Stimulated activated CD8-positive, alpha-beta memory T cell treated with anti-CD3 and anti-CD28 coated beads, Interleukin-4, amount 100 ng/mL, for 24 hours (primary cell): ENCODE data around the gene MAP4K4.

Experiments
- DNase-seq: peaks from one replicate; pipeline ENCODE4 v3.0.0-alpha.2; 2020; ENCODE audit warnings: low read depth

MAP4K4 gene

GRCh38 chr2:101692766-101693165 lies 4.7 kb upstream of the MAP4K4 start:
- no peak for DNase-seq

DNA sequence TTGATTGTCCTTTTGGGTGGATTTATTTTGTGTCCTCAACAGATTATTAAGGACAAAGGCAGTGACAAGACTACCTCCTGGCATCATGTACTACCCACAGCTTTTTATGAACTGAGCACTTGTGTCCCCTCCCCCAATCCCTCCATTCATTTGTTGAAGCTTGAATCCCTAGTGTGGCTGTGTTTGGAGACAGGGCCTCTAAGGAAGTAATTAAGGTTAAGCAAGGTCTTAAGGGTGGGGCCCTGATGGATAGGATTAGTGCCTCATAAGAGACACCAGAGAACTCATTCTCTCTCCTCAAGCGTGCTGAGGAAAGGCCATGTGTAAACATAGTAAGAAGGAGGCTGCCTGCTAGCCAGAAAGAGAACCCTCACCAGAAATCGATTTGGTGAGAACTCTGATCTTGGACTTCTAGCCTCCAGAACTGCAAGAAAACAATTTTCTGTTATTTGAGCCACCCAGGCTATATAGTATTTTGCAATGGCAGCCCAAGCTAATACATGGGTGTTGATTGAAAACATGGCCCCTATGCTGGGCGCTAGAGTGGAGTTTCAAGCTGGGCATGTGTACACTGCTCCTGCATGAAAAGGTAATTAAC lies 3.4 kb upstream of the MAP4K4 start:
- DNase-seq = no peak

- no peak for DNase-seq
Measured at GRCh38 chr2:101696272-101697123, 1.0 kb upstream of the MAP4K4 start.

GRCh38 chr2:101698014-101698843 lies 722 bp downstream of the MAP4K4 start:
- no peak for DNase-seq

GRCh38 chr2:101698844-101699754 lies 1.6 kb downstream of the MAP4K4 start:
- no peak for DNase-seq

DNA sequence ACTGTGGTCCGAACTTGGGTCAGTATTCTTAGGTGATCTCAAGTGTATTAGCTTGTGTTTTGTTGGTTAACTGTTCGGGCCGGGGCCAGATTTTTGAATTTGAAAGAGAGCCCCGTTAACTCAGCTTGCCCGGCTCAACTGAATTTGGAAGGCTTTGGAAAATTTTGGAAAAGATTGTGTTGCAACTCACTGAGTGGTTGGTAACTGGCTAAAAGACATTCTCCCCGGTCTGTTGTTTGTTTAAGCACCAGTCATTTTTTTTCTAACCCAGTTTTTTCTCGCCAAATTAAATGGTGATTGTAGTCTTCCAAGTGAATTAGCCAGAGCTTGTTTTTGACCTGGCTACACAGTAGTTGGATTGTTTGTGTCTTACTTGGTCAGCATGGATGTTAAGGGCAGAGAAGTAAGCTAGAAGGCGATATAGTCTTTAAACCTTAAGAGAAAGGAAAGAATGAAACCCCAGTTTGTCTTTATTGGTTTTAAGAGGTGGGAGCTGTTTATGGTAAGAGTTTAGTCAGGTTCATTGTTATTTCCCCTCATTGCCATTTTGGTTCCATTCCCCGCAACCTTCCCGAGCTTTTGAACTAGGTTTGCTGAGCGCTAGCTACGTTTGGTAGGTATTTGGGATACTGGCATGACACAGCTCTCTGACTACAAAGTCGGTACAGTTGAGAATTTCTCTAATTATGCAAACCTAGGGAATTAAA lies 2.4 kb downstream of the MAP4K4 start:
- DNase-seq = no peak

- no peak for DNase-seq
Measured at GRCh38 chr2:101704046-101704466, 6.5 kb downstream of the MAP4K4 start.

DNA sequence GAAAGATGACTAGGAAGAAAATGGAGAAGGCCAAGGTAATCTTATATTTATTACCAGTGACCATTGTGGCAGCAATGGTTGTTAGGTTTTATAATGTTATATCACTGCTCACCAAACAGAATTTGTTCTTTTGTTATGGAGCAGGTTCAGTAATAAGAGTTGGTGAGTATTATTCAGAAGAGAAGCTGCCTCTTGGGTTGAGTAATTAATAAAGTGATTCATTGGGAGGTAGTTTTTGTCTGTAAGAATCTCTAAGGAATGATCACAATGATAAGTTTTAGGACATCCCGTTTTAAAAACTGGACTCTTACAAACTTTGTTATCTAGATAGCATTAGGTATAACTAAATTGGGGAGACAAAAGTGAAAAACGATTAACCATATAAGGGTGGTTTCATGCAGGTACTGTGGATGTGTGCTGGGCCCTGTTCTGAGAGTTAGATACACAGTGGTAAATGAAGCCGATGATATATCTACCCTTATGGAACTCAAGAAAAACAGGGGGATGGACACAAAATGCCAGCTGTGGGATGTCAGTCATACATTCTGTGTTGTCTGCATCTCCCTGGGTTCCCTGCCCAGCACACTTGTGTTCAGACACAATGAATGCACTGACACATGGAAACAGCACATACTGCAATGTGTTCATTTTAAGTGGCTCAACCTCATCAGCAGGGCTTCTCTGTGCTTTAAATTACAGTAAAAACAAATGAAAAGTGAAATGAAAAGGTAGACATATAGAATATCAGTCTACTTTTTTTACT lies 7.5 kb downstream of the MAP4K4 start:
- DNase-seq = no peak

DNA sequence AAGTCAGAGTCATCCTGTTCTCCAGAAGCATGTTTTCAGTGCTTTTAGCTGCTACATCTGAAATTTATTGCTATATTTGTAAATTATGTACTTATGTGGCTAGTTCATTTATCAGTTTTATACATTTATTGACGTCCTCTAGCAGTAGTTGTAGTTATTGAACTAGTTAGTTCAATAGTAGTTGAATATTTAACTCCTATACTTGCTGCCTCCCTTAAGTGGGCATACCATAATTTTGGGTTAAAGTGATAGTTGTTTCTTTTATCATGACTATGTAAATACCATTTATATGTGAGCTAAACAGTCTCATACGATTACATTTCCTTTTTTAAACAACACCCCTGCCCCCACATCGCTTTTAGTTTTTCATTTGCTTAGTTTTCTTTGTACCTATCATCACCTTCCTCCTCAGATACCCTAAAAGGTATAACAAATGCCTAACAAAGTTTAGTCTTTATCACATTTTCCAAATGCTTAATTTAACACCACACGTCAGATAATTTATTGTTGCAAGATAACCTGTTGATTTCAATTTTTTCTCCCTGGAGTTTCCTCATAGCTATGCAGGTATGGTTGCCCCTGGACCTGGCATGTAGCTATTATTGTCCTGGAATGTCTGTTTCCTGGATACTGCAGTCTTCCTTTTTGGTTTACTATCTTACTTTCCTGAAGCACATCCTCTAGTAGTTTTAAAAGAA lies 8.8 kb downstream of the MAP4K4 start:
- DNase-seq = no peak

DNA sequence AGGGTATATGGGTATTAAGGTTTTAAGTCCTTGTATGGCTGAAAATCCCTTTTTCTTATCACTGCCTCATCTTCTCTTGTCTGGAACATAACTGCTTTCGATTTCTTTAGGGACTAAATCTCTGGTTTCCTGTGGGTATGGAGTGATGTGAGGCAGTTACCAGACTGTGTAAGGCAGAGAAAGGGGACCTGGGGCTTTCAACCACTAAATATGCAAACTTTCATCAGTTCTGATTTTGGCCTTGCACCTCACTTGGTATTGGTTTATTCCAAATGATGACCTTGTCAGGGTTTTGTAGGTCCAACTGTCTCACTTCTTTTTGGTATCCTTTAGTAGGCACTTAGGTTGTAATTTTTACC lies 9.3 kb downstream of the MAP4K4 start:
- DNase-seq = no peak

GRCh38 chr2:101710036-101710435 lies 12.5 kb downstream of the MAP4K4 start:
- no peak for DNase-seq

DNA sequence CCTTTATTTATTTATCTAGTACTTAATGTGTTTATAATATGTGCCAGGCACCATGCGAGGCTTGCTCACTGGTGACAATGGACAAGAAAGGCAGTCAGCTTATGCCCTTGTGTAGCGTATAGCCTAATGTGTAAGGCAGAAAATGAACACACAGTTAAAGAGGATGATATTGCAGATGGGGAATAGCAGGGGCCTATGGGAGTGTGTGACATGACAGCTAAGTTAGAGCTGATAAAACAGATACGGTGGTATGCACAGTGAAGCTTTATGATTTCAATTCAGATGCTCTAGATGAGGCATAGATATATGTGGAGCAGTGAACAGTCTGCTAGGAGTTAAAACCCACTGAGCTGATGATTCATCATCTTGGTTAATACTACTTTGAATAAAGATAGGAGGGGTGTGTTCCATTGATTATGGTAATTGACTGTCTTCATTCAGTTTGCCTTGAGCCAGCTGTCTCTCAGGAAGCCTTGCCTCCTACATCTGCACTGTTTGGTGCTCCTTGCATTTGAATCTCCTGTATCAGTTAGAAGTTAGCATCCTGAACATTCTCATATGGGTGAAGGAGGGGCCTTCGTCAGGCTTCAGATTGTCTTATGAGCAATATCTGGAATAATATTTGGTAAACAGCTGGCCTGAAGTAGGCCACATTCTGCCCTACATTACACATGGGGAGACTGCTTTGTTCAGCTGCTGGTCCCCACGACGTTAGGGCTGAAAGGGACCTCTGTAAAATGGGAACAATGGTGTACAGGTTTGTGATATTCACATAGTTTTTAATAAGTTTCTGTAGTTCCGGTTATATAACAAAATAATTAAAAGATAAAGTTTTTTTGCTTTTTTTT lies 13.2 kb downstream of the MAP4K4 start:
- DNase-seq = no peak

- DNase-seq = no peak
Measured at GRCh38 chr2:101714118-101714517, 16.6 kb downstream of the MAP4K4 start.

DNA sequence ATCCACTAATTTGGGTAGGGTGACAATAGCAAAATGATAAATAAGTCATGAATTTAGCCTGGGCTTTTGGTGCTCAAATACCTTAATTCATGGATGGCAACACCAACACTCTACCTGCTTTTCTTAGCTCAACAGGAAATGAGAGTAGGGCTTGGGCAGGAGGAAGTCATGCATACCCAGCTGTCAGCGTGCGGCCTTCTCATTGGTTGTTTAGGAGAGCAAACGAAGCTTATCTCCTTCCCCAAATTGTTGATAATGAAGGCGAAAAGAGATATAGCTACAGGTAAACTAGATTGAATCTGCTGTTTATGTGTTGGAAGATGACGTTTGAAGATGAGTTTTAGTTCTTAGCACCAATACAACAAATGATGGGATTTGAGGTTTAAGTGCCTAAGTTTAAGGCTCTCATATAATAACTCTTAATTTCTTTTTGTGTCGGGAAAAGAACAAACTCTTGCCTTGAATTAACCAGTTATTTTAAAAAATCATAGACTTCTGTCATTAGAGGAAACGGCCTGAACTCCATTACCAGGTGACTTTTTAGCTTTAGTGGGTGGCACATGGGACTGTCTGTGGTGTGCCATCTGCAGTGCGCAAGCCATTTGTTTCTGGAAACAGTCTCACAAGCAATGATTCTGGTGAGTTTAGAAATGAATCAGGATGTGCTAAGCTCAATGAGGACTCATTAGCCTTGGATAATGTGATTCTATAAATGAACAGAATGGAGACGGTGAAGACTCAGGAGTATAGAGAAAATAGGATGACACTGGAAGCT lies 19.8 kb downstream of the MAP4K4 start:
- DNase-seq = no peak

DNA sequence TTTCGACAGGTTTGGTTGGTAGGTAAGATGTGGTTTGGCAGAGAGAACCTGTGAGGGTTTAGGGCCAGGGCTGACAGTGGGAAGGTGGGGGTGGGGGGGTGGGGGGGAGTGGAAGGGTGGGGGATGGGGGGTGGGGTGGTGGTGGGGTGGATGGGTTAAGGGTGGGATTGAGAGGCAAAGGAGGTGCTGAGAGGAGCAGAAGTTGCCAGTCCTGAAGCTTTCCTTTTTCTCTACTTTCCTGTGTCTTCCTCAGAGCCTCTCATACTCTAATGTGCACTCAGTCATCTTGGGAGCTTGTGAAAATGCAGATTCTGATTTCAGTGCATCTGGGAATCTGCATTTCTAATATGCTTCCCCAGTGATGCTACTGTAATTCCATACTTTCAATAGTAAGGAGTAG lies 21.0 kb downstream of the MAP4K4 start:
- no peak for DNase-seq

- no peak for DNase-seq
Measured at GRCh38 chr2:101718993-101719571, 21.6 kb downstream of the MAP4K4 start.

DNA sequence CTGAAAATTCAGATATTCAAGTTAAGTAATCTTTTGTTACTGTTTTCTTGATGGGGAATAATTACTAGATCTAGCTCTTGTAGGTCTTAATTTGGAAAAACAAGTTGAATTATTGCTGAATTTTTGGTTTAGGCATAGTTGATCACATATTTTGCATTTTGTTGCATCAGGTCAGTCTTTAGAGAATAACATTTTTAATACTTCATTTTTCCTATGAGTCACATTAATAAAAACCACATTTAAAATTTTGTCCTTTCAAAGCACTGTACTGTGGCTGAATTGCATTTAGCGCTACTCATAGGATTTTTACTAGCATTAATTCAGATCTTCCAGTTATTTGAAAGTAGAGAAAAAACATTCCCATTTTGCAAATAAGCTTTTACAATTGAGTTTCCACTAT lies 23.2 kb downstream of the MAP4K4 start:
- no peak for DNase-seq

- DNase-seq = no peak
Measured at GRCh38 chr2:101722864-101723263, 25.4 kb downstream of the MAP4K4 start.
